ENCODE data around the gene NCOA3. TPM values are rescaled to one million over a fixed set of nuclear protein-coding genes. Genes with fewer than 3 reads are reported as not detected.

Gene NCOA3
- total and polyA plus RNA-seq, 2 experiments from 2014 or later: 6.7 to 25.8 TPM

DNA sequence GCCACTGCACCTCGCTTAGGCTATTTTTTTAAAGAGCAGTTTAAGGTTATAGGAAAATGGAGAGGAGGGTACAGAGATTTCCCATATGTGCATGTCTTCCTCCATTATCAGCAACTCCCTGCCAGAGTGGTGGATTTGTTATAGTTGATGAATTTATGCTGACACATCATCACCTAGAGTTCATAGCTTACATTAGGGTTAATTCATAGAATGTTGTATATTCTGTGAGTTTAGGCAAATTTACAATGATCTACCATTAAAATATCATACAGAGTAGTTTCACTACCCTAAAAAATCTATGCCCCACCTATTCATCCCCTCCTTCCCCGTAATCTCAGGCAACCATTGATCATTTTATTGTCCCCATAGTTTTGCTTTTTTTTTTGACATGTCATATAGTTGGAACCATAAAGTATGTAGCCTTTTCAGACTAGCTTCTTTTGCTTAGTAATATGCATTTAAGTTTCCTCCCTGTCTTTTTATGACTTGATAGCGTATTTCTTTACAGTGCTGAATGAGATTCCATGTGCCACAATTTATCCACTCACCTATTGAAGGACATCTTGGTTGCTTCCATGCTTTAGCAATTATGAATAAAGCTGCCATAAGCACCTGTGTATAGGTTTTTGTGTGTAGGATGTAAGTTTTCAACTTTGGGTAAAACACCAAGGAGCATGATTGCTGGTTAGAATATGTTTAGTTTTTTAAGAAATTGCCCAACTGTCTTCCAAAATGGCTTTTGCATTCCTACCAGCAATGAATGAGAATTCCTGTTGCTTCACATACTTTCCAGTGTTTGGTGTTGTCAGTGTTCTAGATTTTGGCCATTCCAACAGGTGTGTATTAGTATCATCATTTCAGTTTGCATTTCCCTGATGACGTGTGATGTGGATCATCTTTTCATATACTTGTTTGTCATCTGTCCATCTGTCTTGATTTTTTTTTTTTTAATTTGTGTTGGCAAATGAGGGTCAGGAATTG is 60.2 kb downstream of the NCOA3 start (continued):
- TF ChIP-seq, protein P1, sequence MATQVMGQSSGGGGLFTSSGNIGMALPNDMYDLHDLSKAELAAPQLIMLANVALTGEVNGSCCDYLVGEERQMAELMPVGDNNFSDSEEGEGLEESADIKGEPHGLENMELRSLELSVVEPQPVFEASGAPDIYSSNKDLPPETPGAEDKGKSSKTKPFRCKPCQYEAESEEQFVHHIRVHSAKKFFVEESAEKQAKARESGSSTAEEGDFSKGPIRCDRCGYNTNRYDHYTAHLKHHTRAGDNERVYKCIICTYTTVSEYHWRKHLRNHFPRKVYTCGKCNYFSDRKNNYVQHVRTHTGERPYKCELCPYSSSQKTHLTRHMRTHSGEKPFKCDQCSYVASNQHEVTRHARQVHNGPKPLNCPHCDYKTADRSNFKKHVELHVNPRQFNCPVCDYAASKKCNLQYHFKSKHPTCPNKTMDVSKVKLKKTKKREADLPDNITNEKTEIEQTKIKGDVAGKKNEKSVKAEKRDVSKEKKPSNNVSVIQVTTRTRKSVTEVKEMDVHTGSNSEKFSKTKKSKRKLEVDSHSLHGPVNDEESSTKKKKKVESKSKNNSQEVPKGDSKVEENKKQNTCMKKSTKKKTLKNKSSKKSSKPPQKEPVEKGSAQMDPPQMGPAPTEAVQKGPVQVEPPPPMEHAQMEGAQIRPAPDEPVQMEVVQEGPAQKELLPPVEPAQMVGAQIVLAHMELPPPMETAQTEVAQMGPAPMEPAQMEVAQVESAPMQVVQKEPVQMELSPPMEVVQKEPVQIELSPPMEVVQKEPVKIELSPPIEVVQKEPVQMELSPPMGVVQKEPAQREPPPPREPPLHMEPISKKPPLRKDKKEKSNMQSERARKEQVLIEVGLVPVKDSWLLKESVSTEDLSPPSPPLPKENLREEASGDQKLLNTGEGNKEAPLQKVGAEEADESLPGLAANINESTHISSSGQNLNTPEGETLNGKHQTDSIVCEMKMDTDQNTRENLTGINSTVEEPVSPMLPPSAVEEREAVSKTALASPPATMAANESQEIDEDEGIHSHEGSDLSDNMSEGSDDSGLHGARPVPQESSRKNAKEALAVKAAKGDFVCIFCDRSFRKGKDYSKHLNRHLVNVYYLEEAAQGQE (IDR thresholded peaks at IDR 0.05; ENCODE audit: unreplicated experiment): no peak
- TF ChIP-seq POLR2AphosphoS5 (IDR thresholded peaks at IDR 0.05; ENCODE audit: low read depth) (no peak), NANOG (IDR thresholded peaks at IDR 0.05; ENCODE audit: borderline replicate concordance) (no peak), JUNB (IDR thresholded peaks at IDR 0.05; ENCODE audit: unreplicated experiment) (no peak), CREB1 (CRISPR knock-in tag; IDR thresholded peaks at IDR 0.05; ENCODE audit: low read depth) (no peak), ZNF331 (CRISPR knock-in tag; IDR thresholded peaks at IDR 0.05; ENCODE audit: low read depth) (no peak)
- TF ChIP-seq, protein P2, sequence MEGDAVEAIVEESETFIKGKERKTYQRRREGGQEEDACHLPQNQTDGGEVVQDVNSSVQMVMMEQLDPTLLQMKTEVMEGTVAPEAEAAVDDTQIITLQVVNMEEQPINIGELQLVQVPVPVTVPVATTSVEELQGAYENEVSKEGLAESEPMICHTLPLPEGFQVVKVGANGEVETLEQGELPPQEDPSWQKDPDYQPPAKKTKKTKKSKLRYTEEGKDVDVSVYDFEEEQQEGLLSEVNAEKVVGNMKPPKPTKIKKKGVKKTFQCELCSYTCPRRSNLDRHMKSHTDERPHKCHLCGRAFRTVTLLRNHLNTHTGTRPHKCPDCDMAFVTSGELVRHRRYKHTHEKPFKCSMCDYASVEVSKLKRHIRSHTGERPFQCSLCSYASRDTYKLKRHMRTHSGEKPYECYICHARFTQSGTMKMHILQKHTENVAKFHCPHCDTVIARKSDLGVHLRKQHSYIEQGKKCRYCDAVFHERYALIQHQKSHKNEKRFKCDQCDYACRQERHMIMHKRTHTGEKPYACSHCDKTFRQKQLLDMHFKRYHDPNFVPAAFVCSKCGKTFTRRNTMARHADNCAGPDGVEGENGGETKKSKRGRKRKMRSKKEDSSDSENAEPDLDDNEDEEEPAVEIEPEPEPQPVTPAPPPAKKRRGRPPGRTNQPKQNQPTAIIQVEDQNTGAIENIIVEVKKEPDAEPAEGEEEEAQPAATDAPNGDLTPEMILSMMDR (conservative IDR thresholded peaks at IDR 0.05; ENCODE audit: low read depth in 2 of 2): no peak

DNA sequence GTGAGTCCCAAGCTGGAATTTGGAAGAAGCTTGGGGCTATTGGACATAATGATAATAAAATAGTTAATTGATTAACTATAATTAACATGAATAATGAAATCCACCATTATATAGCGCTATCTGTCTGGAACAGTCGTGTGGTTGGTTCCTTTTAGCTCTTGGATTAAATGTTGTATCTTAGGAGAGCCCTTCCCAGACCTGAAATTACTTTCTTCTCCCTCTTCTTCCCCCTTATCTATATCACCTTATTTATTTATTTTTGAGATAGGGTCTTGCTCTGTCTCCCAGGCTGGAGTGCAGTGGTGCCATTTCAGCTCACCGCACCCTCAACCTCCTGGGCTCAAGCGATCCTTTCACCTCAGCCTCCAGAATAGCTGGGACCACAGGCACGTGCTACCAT is 64.6 kb downstream of the NCOA3 start:
- Histone ChIP-seq H3K27me3 (ENCODE audit: insufficient read depth) (no peaks in the 10 kb centered on the region), H3K4me1 (ENCODE audit: insufficient read depth) (peaks cover 6% of the 10 kb centered on the region; the same call in 1 of the 2 replicates), H4K20me1 (replicated peaks; ENCODE audit: insufficient read depth) (peaks cover 9% of the 10 kb centered on the region; the same call in 1 of the 2 replicates), H3K27ac (ENCODE audit: low read depth) (no peak overlapping the region), H3K4me3 (no peak overlapping the region), H2AFZ (no peak overlapping the region), H3K4me2 (no peak overlapping the region), H3K79me2 (replicated peaks; ENCODE audit: insufficient read depth) (peaks cover 89% of the 10 kb centered on the region), H3K36me3 (ENCODE audit: insufficient read depth) (no peaks in the 10 kb centered on the region), H3K9me2 (ENCODE audit: insufficient read depth) (no peaks in the 10 kb centered on the region), H3F3A (replicated peaks; ENCODE audit: low read depth) (no peaks in the 10 kb centered on the region)
- Mint-ChIP-seq H3K27ac (no peak overlapping the region), H3K9me3 (peaks cover 8% of the 10 kb centered on the region; the same call in 2 of the 3 replicates), H3K36me3 (ENCODE audit: low read depth) (peaks cover 14% of the 10 kb centered on the region), H3K4me3 (no peak overlapping the region), H3K27me3 (ENCODE audit: insufficient read depth, low read depth, poor library complexity) (peaks cover 2% of the 10 kb centered on the region), H3K4me1 (peaks cover 21% of the 10 kb centered on the region)
- TF ChIP-seq STAT1 (IDR thresholded peaks at IDR 0.05; ENCODE audit: unreplicated experiment): no peak
- TF ChIP-seq, protein P2 (conservative IDR thresholded peaks at IDR 0.05; ENCODE audit: low read depth in 2 of 2): no peak
- no peak for TF ChIP-seq CREB1 (CRISPR knock-in tag; IDR thresholded peaks at IDR 0.05; ENCODE audit: low read depth)
- no peak for TF ChIP-seq POLR2AphosphoS5 (IDR thresholded peaks at IDR 0.05; ENCODE audit: low read depth)
- no peak for TF ChIP-seq NANOG (IDR thresholded peaks at IDR 0.05; ENCODE audit: borderline replicate concordance)
- no peak for TF ChIP-seq ZNF331 (CRISPR knock-in tag; IDR thresholded peaks at IDR 0.05; ENCODE audit: low read depth)
- TF ChIP-seq, protein P1 (IDR thresholded peaks at IDR 0.05; ENCODE audit: unreplicated experiment): no peak
- TF ChIP-seq EZH2phosphoT487 (IDR thresholded peaks at IDR 0.05; ENCODE audit: unreplicated experiment): no peak
- no peak for TF ChIP-seq JUNB (IDR thresholded peaks at IDR 0.05; ENCODE audit: unreplicated experiment)
- DNase-seq (ENCODE audit: low spot score) (no peak), ATAC-seq (no peak)

Measured in GM23338 (cell line).